NCI-H1694 (cell line): Measurements from ENCODE around the gene RABL6.
A peak's percentile ranks its signal among the peaks of the same experiment; 100 is the strongest.
"Not testable (repeated sequence)": the region's sequence is repeated elsewhere in the genome, so short reads cannot be mapped to it uniquely, and the experiment has no call there.

ENCODE experiments used
- DNase-seq: peaks from one replicate; lab custom pipeline; 2025; lab: John Stamatoyannopoulos, UW

The RABL6 gene

GRCh38 chr9:136807281-136808074 lies at the start of gene RABL6:
RABL6 (plus strand) TSS chr9:136807948; CDS start chr9:136808197, 249 bp downstream.
- no peak for DNase-seq

- no peak for DNase-seq
These were observed 48.7 kb upstream of the RABL6 start for GRCh38 chr9:136759001-136759400.

GRCh38 chr9:136759436-136760325 lies 48.1 kb upstream of the RABL6 start:
- no peak for DNase-seq

GRCh38 chr9:136760424-136760823 lies 47.3 kb upstream of the RABL6 start:
- no peak for DNase-seq

- DNase-seq, result peak; percentile 3
These were observed 46.8 kb upstream of the RABL6 start for GRCh38 chr9:136760834-136761544.

- no peak for DNase-seq
These were observed 46.2 kb upstream of the RABL6 start for GRCh38 chr9:136761545-136761981.

GRCh38 chr9:136762221-136762691 lies 45.5 kb upstream of the RABL6 start:
- DNase-seq, result no peak

GRCh38 chr9:136762915-136763648 lies 44.7 kb upstream of the RABL6 start:
- no peak for DNase-seq

GRCh38 chr9:136763649-136764035 lies 44.1 kb upstream of the RABL6 start:
- DNase-seq, result no peak

GRCh38 chr9:136764301-136764891 lies 43.4 kb upstream of the RABL6 start, which contains the start of gene LCN15:
LCN15 (minus strand) TSS chr9:136764518; CDS start chr9:136764488, 30 bp downstream.
- DNase-seq, result no peak

- no peak for DNase-seq
These were observed 42.7 kb upstream of the RABL6 start for GRCh38 chr9:136765041-136765440.

GRCh38 chr9:136765745-136766409 lies 41.9 kb upstream of the RABL6 start:
- not testable (repeated sequence) for DNase-seq

GRCh38 chr9:136766410-136767120 lies 41.2 kb upstream of the RABL6 start:
- DNase-seq, result not testable (repeated sequence)

- DNase-seq, result peak; percentile 52
These were observed 38.0 kb upstream of the RABL6 start for GRCh38 chr9:136769710-136770191.

- DNase-seq, result no peak
These were observed 35.8 kb upstream of the RABL6 start for GRCh38 chr9:136771907-136772415.

- DNase-seq, result peak; percentile 4
These were observed 34.2 kb upstream of the RABL6 start for GRCh38 chr9:136773386-136774044.

- no peak for DNase-seq
These were observed 33.2 kb upstream of the RABL6 start for GRCh38 chr9:136774416-136775045.

GRCh38 chr9:136775191-136775590 lies 32.6 kb upstream of the RABL6 start:
- no peak for DNase-seq
